K562 (cell line): Measurements from ENCODE around the gene N4BP2. TPM values are rescaled to one million over a fixed set of nuclear protein-coding genes. Genes with fewer than 3 reads are reported as not detected.

ENCODE experiments used
- ARID3B ChIP-seq: fragments of 250-450 bp; sonication (Bioruptor Pico); IDR thresholded peaks from 2 replicates; pipeline ENCODE4 v1.4.0; 2020; ENCODE audit warnings: borderline replicate concordance
- CEBPG ChIP-seq, 3 experiments: fragments of 200-800 bp in 1 of 3; sonication (Bioruptor generic) in 1 of 3; sonication (generic) in 1 of 3; formaldehyde crosslinking in 1 of 3; IDR thresholded peaks in 2 of 3; conservative IDR thresholded peaks in 1 of 3; 2 replicates each; pipeline versions ENCODE4 v1.6.1 to v1.8.0; 2016 to 2022; ENCODE audit warnings: missing compliant biosample characterization in 2 of 3, missing genetic modification characterization in 2 of 3, mild to moderate bottlenecking in 1 of 3, missing genetic modification reagents in 1 of 3
- FOXP1 ChIP-seq: sonication (generic); formaldehyde crosslinking; IDR thresholded peaks from 2 replicates; pipeline ENCODE4 v1.8.0; 2022; ENCODE audit warnings: mild to moderate bottlenecking, missing genetic modification reagents
- KDM1A ChIP-seq, 2 experiments: fragments of 450-650 bp; IDR thresholded peaks; 2 replicates each; pipeline ENCODE4 v1.6.1; 2016; ENCODE audit warnings: mild to moderate bottlenecking in 2 of 2
- MAX ChIP-seq: sonication (generic); formaldehyde crosslinking; IDR thresholded peaks from 2 replicates; pipeline ENCODE4 v1.9.0; 2022; ENCODE audit warnings: mild to moderate bottlenecking, missing genetic modification reagents
- PHTF2 ChIP-seq: fragments of 250-450 bp; sonication (Bioruptor Pico); IDR thresholded peaks from 2 replicates; pipeline ENCODE4 v1.5.0; 2021; ENCODE audit warnings: mild to moderate bottlenecking
- PTRF ChIP-seq: fragments of 450-650 bp; IDR thresholded peaks from 2 replicates; pipeline ENCODE4 v1.6.1; 2016; ENCODE audit warnings: mild to moderate bottlenecking, missing genetic modification characterization, missing compliant biosample characterization
- SIX5 ChIP-seq, 2 experiments: IDR thresholded peaks; 2 replicates each; pipeline ENCODE4 v1.6.1; 2011; ENCODE audit warnings: low read length in 2 of 2, borderline replicate concordance in 1 of 2, low read depth in 1 of 2, mild to moderate bottlenecking in 1 of 2, moderate library complexity in 1 of 2; ENCODE audit not compliant: insufficient read depth in 1 of 2
- SMAD4 ChIP-seq: fragments of 250-450 bp; sonication (Bioruptor Pico); conservative IDR thresholded peaks from 2 replicates; pipeline ENCODE4 v1.8.0; 2021; ENCODE audit warnings: inconsistent platforms, mild to moderate bottlenecking, moderate library complexity
- SMARCA5 ChIP-seq: fragments of 450-650 bp; IDR thresholded peaks from 2 replicates; pipeline ENCODE4 v1.6.1; 2016
- TCF3 ChIP-seq: sonication (generic); formaldehyde crosslinking; IDR thresholded peaks from 2 replicates; pipeline ENCODE4 v1.4.0; 2020; ENCODE audit warnings: mild to moderate bottlenecking, missing genetic modification reagents
- ZNF41 ChIP-seq: fragments of 250-450 bp; sonication (Bioruptor Pico); conservative IDR thresholded peaks from 2 replicates; pipeline ENCODE4 v1.4.0; 2020; ENCODE audit warnings: mild to moderate bottlenecking
- ZNF551 ChIP-seq: fragments of 250-450 bp; sonication (Bioruptor Pico); IDR thresholded peaks from 2 replicates; pipeline ENCODE4 v1.5.0; 2021; ENCODE audit warnings: mild to moderate bottlenecking, moderate library complexity
- ZNF655 ChIP-seq: fragments of 250-450 bp; sonication (Bioruptor Pico); IDR thresholded peaks from 2 replicates; pipeline ENCODE4 v1.5.0; 2021
- polyA plus RNA-seq, 8 experiments: library from polyadenylated mRNA; depleted of rRNA in 4 of 8; stranded (reverse) in 5 of 8; unstranded in 3 of 8; fragments of >200 nt; fragmentation: Nextera tagmentation in 2 of 8; fragmentation: Illumina TruSeq in 1 of 8; extraction: Ambion mirVana in 2 of 8; extraction: Trizol in 1 of 8; gene quantifications; 2 replicates each; pipeline versions ENCODE4 v1.2.1 to v1.2.3, GENCODE V29; 2011 to 2014; ENCODE audit warnings: inconsistent platforms in 1 of 8, missing spikeins in 1 of 8
- total RNA-seq, 7 experiments: library from RNA; depleted of rRNA in 6 of 7; stranded (reverse); fragments of >200 nt in 6 of 7; fragmentation: Illumina TruSeq in 2 of 7; extraction: Trizol in 2 of 7; gene quantifications; 2 replicates each; pipeline versions ENCODE4 v1.2.1 to v1.2.3, GENCODE V29; 2011 to 2021; ENCODE audit warnings: low replicate concordance in 1 of 7
- TF ChIP-seq, protein P1 (sequence below): fragments of 250-450 bp; sonication (Bioruptor Pico); IDR thresholded peaks from 2 replicates; pipeline ENCODE4 v1.8.0; 2021; ENCODE audit warnings: moderate library complexity, mild to moderate bottlenecking, inconsistent platforms
- TF ChIP-seq, protein P2 (sequence below): sonication (generic); formaldehyde crosslinking; IDR thresholded peaks from 2 replicates; pipeline ENCODE4 v1.8.1; 2023; ENCODE audit warnings: mild to moderate bottlenecking, missing genetic modification reagents
- TF ChIP-seq, protein P3 (sequence below): fragments of 450-650 bp; IDR thresholded peaks from 2 replicates; pipeline ENCODE4 v1.6.1; 2016; ENCODE audit warnings: mild to moderate bottlenecking

The N4BP2 gene
- total and polyA plus RNA-seq, 9 of the 15 experiments (the other 6 are each of a cell fraction or from before 2014, with no cell fraction given): 2.7 to 12.6 (median 7.6) TPM

DNA sequence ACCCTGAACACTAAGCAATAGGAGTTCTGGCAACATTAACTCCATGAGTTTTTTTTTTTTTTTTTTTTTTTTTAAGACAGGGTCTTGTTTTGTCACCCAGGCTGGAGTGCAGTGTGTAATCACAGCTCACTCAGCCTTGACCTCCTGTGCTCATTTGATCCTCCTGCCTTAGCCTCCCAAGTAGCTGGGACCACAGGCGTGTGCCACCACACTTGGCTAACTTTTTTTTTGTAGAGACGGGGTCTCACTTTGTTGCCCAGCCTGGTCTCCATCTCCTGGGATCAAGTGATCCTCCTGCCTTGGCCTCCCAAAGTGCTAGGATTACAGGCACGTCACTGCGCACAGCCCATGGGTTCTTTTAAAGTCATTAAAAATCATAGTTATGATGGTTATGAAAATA is 145.2 kb downstream of the N4BP2 start (continued):
- TF ChIP-seq, protein P1, sequence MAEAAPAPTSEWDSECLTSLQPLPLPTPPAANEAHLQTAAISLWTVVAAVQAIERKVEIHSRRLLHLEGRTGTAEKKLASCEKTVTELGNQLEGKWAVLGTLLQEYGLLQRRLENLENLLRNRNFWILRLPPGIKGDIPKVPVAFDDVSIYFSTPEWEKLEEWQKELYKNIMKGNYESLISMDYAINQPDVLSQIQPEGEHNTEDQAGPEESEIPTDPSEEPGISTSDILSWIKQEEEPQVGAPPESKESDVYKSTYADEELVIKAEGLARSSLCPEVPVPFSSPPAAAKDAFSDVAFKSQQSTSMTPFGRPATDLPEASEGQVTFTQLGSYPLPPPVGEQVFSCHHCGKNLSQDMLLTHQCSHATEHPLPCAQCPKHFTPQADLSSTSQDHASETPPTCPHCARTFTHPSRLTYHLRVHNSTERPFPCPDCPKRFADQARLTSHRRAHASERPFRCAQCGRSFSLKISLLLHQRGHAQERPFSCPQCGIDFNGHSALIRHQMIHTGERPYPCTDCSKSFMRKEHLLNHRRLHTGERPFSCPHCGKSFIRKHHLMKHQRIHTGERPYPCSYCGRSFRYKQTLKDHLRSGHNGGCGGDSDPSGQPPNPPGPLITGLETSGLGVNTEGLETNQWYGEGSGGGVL (CRISPR knock-in tag): no peak
- peak; percentile 77 for TF ChIP-seq SMARCA5
- no peak for TF ChIP-seq PHTF2
- TF ChIP-seq FOXP1 (CRISPR knock-in tag): no peak
- TF ChIP-seq, protein P2, sequence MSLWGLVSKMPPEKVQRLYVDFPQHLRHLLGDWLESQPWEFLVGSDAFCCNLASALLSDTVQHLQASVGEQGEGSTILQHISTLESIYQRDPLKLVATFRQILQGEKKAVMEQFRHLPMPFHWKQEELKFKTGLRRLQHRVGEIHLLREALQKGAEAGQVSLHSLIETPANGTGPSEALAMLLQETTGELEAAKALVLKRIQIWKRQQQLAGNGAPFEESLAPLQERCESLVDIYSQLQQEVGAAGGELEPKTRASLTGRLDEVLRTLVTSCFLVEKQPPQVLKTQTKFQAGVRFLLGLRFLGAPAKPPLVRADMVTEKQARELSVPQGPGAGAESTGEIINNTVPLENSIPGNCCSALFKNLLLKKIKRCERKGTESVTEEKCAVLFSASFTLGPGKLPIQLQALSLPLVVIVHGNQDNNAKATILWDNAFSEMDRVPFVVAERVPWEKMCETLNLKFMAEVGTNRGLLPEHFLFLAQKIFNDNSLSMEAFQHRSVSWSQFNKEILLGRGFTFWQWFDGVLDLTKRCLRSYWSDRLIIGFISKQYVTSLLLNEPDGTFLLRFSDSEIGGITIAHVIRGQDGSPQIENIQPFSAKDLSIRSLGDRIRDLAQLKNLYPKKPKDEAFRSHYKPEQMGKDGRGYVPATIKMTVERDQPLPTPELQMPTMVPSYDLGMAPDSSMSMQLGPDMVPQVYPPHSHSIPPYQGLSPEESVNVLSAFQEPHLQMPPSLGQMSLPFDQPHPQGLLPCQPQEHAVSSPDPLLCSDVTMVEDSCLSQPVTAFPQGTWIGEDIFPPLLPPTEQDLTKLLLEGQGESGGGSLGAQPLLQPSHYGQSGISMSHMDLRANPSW (CRISPR knock-in tag): no peak
- no peak for TF ChIP-seq MAX (CRISPR knock-in tag)
- TF ChIP-seq SIX5 (IDR thresholded peaks at IDR 0.05; ENCODE audit: borderline replicate concordance in 1 of 2, insufficient read depth in 1 of 2, low read depth in 1 of 2, low read length in 2 of 2): no peak
- TF ChIP-seq CEBPG (CRISPR knock-in tag; IDR thresholded peaks at IDR 0.05): no peak
- TF ChIP-seq CEBPG (tag; conservative IDR thresholded peaks at IDR 0.05 in 1 of 2, IDR thresholded peaks at IDR 0.05 in 1 of 2): no peak
- no peak for TF ChIP-seq ZNF655 (CRISPR knock-in tag)
- no peak for TF ChIP-seq ZNF41
- TF ChIP-seq, protein P3, sequence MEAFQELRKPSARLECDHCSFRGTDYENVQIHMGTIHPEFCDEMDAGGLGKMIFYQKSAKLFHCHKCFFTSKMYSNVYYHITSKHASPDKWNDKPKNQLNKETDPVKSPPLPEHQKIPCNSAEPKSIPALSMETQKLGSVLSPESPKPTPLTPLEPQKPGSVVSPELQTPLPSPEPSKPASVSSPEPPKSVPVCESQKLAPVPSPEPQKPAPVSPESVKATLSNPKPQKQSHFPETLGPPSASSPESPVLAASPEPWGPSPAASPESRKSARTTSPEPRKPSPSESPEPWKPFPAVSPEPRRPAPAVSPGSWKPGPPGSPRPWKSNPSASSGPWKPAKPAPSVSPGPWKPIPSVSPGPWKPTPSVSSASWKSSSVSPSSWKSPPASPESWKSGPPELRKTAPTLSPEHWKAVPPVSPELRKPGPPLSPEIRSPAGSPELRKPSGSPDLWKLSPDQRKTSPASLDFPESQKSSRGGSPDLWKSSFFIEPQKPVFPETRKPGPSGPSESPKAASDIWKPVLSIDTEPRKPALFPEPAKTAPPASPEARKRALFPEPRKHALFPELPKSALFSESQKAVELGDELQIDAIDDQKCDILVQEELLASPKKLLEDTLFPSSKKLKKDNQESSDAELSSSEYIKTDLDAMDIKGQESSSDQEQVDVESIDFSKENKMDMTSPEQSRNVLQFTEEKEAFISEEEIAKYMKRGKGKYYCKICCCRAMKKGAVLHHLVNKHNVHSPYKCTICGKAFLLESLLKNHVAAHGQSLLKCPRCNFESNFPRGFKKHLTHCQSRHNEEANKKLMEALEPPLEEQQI: no peak
- peak; percentile 31; the same call in 1 of the 2 replicates for TF ChIP-seq SMAD4 (CRISPR knock-in tag)
- TF ChIP-seq ARID3B (CRISPR knock-in tag): no peak
- 0 out of 4 replicates have a peak, but pooled peaks of 1 of the 2 experiments have one; percentile 34 for TF ChIP-seq KDM1A (IDR thresholded peaks at IDR 0.05)
- no peak for TF ChIP-seq PTRF (tag)
- TF ChIP-seq ZNF551 (CRISPR knock-in tag): no peak
- no peak for TF ChIP-seq TCF3
